ENCODE results near the gene SMIM21.

The SMIM21 gene

GRCh38 chr18:75421656-75422055 is 5.8 kb downstream of the SMIM21 start:
- DNase-seq = no peak

DNA sequence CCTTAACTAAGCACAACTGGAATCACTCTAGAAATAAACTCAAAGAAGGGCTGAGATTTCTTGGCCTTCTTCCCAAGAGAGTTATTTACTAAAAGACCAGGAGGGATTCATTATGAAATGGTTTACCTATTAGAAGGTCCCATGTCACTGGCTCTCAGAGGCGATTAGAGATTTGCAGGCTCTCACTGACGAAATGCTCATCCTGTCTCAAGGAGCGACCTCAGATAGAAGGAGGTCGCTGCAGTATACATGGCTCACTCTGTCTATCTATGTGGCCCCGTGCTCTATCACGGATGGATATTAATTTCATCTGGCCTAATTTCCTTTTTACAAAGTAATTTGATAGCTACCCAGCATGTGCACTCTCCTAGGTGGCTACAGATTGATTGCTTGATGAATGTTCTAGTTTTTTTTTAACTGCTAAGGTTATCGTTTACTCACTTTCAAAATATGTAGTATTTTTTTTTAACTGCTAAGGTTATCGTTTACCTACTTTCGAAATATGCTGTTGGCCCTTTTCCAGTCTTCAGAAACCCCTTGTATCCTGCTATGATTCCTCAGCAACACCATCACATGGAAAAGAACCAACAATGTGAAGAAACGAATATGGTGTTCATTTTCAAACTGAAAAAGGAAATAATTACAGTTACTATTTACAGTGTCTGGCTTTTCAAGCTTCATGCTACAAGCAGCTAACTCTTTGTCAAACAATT is 9.1 kb downstream of the SMIM21 start:
- DNase-seq = no peak

GRCh38 chr18:75410611-75411010 is 16.9 kb downstream of the SMIM21 start:
- no peak for DNase-seq

- no peak for DNase-seq
Measured at GRCh38 chr18:75409806-75410205, 17.7 kb downstream of the SMIM21 start.

- no peak for DNase-seq
Measured at GRCh38 chr18:75408554-75409506, 18.7 kb downstream of the SMIM21 start.

DNA sequence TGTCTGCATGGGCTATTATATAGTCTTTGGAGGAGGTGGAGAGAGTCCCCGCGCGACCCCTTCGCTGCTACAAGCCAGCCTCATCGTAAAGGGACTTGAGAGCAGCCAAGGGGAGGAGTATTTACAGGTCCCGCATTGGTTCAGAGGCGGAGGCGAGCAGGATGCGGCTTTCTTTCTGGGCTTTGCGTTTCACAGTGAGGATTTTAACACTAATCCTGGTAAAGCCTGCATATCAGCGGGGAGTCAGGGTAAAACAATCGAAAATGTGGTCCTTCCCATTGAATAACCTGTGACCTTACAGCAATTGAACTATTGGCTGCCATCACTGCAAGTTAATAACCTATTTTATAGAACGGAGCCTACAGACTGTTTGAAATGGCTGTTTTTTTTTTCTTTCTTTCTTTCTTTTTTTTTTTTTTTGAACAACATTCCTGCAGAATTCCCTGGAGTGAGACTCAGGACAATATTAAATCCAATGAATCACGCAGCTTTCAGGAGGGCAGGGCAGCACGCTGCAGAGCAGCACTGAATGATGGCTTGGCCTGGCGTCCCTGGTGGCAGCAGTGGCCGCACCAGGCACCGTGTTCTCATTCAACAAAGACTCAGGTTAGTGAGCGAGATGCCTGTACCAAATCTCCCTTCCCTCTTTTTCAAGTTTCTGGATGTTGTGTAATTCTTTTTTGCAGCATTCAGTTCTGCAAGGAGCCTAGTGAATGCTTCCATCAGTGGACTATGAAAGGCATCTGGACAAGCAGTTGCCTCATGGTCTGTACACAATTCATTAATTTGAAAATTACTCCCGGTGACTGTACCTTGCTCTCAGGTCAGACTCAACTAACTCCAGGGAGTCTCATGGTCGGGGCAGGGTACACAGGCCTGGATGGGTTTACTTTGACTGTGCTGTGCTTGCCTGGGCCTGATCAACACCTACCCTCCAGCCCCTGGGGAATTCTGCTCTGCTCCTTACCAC is 19.8 kb downstream of the SMIM21 start:
- no peak for DNase-seq

DNA sequence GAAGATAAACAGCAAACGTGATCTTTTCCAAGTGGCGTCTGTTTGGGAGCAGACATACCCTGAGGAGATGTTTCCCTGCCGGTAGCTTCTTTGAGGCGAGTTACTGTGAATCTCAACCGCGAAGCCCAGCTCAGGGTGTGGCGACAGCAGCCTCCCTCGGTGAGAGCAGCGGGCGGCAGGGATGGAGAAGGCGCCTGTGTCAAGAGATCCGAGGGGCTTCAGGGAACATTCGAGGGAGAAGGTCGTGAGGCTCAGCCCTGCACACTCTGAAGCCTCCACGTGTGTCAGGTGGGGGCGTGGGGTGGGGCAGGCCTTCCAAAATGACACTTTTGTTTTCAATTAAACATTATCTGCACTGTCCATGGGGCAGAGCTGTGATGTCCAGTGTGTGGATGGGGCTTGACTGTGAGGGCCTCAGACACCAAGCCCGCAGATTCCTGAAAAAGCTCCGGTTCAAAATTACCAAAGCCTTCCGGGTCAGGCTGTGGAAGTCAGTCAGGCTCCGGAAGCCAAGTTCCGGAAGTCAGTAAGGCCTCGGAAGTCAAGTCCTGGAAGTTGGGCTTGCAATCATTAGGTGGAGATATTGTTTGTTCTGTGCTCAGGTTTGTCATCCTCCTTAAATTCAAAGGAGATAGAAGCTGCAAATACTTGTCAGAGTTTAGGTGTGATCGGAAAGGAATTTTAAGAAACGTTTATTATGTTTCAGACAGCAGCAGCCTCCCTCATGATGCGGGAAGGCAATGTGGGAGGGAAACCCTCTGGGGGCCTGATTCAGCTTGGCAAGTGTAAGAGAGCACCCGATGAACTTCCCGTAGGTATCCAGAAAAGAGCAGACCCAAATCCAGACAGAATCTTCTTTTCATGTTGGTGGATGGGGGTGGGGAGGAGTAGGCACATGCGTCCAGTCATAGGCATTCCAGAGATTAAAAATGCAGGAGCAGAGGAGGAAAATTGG is 20.7 kb downstream of the SMIM21 start:
- DNase-seq = no peak

DNA sequence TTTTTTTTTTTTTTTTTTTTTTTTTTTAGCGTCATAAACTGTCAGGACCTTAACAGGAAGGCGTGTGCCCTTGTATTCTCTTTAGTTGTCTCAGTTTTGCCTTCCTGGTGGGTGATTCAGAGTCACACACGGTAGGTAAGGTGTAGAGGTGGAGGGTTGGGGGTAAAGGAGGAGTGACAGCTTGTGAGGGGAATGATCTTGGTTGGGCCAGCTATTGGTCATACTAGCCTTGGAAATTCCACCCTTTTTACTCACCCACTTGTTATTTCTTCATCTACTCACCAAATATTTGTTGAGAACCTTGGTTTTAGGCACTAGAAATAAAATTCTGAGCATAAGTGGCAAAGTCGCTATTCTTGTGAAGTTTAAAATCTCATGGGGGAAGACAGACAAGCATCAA is 22.2 kb downstream of the SMIM21 start:
- no peak for DNase-seq

- DNase-seq = no peak
Measured at GRCh38 chr18:75400366-75400765, 27.1 kb downstream of the SMIM21 start.

DNA sequence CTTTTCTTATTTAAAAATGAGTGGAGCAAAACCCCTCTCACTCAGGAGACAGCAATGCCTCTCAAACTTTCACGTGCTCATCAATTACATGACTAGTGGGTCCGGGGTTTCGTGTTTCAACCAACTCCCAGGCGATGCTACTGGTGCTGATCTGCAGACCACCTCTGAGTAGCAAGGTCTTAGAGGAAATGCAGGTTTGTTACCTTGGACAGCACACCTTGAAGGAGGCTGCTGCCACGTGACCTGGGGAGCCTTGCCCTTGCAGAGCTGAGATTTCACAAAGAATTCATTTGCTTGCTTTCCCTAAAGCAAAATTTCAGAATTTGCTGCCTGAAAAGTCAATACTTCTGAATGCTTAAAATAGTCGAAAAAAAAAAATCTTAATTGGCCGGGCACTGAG is 32.4 kb downstream of the SMIM21 start:
- no peak for DNase-seq

GRCh38 chr18:75393721-75394120 is 33.8 kb downstream of the SMIM21 start:
- DNase-seq = no peak

DNA sequence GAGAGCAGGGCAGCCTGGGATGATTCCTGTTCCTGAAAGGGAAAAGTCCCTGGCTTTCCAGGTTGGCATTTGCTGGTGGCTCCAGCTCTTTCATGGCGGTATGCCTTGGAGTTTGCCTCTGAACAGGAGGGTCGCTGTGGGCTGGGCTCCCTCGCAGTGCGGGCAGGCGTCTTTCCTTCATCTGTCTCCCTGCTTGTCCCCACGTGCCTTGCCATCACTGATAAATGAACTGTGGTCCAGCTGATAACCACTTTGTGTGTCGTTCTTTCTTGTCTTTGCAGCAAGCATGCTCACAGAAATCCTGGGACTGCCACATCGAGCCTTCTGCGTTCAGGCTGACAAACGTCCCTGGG is 35.3 kb downstream of the SMIM21 start:
- DNase-seq = no peak

GRCh38 chr18:75391279-75392225 is 36.0 kb downstream of the SMIM21 start:
- DNase-seq = no peak

- DNase-seq = no peak
Measured at GRCh38 chr18:75390854-75391253, 36.6 kb downstream of the SMIM21 start.

- no peak for DNase-seq
Measured at GRCh38 chr18:75384144-75384543, 43.4 kb downstream of the SMIM21 start.

DNA sequence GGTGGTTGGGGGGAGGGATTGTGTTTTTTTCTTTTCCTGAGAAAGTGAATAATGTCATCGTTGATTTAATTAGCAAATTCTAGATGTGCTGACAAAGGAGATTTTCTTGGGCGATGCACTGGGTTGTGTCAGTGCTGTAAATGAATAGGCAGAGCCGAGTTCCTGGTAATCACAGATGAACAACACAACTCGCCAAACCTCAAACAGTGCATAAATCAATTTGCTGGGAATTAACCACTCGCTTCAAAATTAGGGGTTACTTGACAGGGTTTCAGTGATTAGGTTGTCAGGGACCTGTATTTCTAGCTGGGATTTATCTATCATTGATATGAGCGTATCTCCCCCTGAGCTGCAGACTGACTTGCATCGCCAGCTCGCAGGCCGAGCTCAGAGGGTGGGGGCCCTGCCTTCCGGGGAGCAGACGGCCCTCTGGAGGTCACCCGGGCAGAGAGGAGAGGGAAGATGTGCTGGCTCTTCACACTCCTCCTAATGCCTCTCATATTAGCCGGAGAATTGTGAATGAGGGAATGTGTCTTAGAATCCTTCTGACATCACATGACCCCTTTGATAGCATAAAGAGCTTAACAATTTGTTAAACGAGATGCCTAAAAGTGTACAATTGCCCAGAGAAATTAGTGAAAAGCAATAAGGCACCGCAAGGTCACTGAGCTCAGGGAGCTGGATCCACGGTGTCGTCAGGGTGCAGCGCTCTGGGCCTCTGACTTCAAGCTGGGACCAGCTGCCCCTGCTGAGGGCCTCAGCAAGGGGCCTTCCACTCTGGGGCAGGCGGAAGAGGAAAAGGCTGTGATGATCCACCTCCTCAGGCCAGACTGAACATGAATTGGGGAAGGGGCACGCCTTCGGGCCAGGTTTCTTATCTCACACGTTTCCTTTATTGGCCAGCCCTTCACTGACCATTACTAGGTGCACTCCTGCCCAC is 48.9 kb downstream of the SMIM21 start:
- no peak for DNase-seq

DNA sequence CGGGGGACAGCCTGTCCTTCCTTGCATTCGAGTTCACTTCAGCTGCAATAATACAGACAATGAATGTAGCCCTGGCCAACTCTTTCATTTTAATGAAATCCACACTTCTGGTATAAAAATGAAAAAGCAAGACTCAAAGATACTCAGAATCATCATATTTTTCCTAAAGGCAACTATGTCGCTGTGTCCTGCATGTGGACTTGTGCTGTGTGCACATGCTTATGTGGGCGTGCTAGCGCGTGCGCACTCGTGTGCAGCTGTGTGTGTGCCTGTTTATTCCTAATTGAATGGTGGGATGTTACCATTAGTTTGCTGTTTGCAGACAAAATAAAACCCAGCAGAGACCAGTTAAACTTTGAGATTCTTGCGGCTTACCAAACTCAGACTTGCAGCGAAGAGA is 49.6 kb downstream of the SMIM21 start:
- no peak for DNase-seq

- no peak for DNase-seq
Measured at GRCh38 chr18:75377258-75377657, 50.2 kb downstream of the SMIM21 start.

DNA sequence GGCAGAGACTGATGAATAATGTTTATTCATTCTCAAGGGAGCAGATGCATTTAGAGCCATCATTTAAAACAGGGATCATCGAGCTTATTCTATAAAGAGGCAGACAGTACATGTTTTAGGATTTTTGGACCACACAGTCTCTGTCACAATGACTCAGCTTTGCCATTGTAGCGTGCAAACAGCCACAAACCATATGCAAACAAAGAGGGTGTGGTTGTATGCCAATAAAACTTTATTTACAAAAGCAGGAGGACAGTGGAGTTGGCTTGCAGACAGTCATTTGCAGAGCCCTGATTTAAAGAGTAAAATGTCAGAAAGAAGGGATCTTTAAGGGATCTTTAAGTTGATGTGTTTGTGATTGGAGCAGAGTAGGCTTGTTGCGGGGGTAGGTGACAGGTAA is 51.5 kb downstream of the SMIM21 start:
- no peak for DNase-seq

DNA sequence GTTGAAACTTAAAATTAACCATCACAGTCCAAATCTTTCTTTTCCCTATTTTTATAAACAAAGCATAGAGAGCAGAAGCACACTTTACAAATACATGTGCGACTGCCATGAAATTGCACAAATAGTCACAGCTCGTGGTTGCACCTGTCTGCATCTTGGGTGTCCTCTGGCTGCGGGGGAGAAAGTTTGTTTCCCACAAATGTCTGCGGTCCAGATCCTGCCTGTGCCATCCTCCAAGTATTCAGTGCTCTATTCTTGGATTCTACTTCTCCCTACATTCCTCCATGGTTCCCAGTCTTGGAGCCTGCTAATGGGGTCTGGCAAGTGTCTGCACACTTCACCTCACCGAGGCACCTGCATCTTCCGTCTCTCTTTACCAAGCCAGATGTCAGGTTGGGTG is 52.2 kb downstream of the SMIM21 start:
- DNase-seq = no peak

Data from NCI-H2029 treated with DMSO at 0.1 percent for 48 hours (cell line).